Fibroblast of the conjunctiva (primary cell): ENCODE results near the gene RNF223.
"Not testable (repeated sequence)": the region's sequence is repeated elsewhere in the genome, so short reads cannot be mapped to it uniquely, and the experiment has no call there.

Experiments used
- DNase-seq: peaks from one replicate; pipeline ENCODE4 v3.0.0-alpha.2; 2010; ENCODE audit warnings: low read depth

Gene RNF223

DNA sequence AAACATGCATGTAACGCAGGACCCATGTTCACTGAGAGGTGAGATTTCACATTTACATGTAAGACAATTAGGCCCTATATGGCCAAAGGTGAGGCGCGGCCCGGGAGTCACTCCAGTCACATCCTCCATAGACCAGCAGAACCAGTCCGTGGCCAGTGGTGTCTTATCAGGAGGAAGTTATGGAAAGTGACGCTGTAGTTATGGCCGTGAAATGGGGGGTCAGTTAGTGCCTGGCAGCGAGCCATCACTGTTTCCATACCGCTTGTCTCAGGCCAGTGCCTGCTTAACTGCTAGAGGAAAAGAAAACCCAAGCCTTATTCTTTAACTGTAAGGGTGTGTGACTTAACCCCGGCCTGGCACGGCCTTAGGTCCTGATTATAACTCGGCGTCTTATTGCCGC lies 35.6 kb upstream of the RNF223 start:
- no peak for DNase-seq

DNA sequence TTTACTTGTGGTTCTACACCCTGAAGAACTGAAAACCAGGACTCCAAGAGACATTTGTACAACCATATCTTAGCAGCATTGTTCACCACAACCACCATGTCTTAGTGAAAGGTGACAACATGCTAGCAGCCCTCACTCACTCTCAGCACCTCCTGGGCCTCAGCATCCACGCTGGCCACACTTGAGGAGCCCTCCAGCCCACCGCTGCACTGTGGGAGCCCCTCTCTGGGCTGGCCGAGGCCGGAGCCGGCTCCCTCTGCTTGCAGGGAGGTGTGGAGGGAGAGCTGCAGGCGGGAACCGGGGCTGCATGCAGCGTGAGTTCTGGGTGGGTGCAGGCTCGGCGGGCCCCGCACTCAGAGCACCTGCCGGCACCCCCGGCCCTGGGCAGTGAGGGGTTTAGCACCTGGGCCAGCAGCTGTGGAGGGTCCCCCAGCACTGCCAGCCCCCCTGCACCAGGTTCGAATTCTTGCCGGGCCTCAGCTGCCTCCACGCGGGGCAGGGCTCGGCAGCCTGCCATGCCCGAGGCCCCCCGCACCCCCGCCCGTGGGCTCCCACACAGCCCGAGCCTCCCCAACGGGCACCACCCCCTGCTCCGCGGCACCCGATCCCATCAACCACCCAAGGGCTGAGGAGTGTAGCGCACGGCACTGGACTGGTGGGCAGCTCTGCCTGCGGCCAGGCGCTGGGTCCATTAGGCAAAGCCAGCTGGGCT lies 32.6 kb upstream of the RNF223 start:
- DNase-seq = no peak

DNA sequence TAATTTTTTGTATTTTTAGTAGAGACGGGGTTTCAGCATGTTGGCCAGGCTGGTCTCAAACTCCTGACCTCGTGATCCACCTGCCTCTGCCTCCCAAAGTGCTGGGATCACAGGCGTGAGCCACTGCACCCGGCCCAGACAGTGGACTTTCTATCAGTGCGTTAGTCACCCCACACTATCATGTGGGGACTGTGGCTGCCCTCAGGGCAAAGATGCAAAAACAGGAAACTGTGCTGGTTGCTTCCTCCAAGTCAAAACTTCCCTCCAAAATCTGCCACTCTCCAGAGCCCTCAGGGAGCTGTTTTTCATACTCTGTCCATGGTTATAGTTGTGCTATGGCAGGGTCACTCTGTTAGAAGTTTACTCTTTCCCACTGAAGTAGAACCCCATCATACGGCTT lies 30.0 kb upstream of the RNF223 start:
- not testable (repeated sequence) for DNase-seq

- DNase-seq = no peak
Measured at GRCh38 chr1:1101503-1101902, 27.4 kb upstream of the RNF223 start.

GRCh38 chr1:1100296-1100695 lies 26.2 kb upstream of the RNF223 start:
- DNase-seq = no peak

- DNase-seq = no peak
Measured at GRCh38 chr1:1099506-1100183, 25.5 kb upstream of the RNF223 start.

DNA sequence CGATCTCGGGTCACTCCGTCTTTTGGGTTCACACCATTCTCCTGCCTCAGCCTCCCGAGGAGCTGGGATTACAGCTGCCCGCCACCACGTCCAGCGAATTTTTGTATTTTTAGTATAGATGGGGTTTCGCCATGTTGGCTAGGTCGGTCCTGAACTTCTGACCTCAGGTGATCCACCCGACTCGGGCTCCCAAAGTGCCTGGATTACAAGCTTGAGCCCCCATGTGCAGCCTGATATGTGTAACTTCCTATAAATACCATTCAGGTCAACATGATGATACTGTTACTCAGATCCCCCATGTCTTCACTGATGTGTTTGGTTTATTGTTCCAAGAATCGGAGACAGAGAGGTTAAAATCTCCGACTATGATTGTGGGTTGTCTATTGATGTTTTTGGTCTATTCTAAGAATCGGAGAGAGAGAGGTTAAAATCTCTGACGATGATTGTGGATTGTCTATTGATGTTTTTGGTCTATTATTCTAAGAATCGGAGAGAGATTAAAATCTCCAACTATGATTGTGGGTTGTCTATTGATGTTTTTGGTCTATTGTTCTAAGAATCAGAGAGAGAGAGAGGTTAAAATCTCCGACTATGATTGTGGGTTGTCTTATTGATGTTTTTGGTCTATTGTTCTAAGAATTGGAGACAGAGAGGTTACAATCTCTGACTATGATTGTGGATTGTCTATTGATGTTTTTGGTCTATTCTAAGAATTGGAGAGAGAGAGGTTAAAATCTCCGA lies 24.7 kb upstream of the RNF223 start:
- no peak for DNase-seq

DNA sequence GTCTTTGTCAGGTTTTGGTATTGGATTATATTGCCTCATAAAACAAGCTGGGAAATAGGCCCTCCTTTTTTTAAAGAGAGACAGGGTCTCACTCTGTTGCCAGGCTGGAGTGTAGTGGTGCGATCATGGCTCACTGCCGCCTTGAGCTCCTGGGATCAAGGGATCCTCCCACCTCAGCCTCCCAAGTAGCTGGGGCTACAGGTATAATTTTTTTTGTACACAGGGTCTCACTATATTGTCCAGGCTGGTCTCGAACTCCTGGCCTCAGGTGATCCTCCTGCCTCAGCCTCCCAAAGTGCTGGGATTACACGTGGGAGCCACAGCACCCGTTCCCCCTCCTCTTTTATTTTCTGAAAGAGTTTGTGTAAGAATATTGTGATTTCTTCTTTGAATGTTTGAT lies 22.0 kb upstream of the RNF223 start:
- DNase-seq = not testable (repeated sequence)

GRCh38 chr1:1094981-1095380 lies 20.9 kb upstream of the RNF223 start:
- no peak for DNase-seq

DNA sequence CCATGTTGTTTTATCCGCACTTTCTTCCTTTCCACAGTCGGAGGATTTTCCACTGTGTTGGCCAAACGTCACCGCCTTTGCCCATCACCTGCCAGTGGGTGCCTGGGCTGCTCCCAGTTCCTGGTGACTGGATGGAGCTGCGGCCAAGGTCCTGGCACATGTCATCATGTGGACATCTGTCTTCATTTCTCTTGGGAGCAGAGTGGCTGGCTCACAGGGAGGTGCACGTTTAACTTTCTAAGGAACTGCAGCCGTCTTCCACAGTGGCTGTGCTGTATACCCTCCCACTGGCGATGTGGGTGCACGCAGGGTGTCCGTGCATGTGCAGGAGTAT lies 19.5 kb upstream of the RNF223 start:
- DNase-seq = no peak

DNA sequence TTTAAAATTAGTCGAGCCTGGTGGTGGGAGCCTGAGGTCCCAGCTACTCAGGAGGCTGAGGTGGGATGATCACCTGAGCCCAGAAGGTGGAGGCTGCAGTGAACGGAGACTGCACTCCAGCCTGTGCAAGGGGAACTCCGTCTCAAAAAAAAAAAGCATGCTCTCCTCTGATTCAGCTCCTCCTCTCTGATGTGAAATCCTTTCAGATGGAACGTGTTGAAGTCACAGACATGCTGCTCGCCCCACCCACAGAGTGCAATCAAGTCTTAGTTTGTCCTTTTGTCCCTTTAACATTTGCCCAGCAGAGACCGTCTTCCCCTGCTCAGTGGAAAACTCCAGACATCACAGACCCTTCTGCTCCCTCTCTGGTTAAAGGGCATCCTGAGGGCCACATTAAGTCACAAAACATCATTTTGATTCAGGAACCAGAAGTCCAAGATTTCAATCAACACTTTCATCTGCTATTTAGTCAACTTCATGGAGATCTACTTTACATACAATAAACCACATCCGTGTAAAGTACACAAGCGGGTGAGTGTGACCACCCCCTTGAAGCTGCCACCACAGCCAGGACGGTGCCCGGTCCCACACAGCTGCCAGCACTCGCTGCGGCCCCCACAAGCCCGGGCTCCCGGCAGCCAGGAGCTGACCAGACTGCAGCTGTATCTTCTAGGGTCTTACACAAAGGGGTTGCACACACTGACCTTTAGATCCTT lies 18.9 kb upstream of the RNF223 start:
- DNase-seq = no peak

- no peak for DNase-seq
Measured at GRCh38 chr1:1092149-1092855, 18.2 kb upstream of the RNF223 start.

DNA sequence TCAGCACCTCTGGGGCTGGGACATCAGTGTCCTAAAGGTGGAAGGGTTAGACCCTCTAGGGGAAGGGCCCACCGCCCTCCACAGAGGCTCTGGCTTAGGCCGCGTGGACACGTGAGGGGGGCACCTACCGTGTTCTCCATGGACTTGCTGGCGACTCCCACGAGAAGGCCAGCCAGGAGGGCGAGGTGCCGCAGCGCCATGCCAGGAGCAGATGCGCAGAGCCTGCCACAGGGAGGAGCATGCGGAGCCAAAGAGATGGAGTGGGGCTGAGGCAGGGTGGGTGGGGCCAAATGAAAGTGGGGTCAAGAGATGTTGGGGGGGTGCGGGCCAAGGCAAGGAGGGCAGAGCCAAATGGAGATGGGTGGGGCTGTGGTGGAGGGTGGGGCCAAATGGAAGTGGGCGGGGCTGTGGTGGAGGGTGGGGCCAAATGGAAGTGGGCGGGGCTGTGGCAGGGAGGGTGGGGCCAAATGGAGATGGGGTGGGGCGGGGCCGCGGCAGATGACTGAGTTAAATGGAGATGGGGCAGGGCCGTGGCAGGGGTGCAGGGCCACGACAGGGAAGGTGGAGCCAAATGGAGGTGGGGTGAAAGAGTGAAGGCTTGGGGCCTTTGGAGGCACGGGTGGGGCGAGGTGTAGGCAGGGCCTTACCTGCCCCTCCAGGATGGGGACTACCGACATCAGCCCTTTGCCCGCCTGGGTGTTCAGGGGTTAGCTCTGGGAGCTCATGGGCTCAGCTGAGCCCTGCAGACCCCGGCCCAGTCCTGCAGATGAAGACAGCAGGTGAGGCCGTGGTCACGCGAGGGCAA lies 17.4 kb upstream of the RNF223 start:
- DNase-seq = no peak

- DNase-seq = no peak
Measured at GRCh38 chr1:1090424-1091343, 16.6 kb upstream of the RNF223 start.

DNA sequence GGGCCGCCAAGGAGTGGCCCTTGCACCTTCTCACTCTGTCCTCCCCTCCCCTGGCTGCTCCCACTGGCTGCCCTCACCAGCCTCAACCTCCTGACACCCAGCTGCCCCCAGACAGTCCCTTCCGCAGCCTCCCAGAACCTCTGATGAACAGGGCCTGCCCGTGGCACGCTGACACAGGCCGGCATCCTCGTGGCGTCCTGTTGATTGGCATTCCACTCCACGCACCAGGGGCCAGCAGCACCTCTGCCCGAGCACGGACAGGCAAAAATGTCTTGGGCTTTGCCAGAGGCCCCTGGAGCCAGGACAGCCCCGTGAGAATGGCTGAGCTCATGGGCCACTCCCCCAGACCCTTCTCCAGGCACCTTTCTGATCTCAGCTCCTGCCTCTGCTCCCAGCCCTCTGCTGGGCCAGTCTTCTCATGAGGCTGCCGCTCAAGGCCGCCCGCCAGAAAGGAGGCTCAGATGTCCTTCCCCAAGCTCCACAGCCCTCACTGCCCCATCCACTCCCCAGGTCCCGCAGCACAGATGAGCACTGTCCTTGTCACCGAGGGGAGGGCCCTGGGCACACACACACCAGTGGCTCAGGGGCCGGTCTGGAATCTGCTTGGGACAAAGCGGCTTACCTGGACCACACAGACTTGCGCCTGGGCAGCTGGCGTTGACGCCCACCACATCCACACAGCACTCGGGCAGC lies 15.8 kb upstream of the RNF223 start:
- no peak for DNase-seq

DNA sequence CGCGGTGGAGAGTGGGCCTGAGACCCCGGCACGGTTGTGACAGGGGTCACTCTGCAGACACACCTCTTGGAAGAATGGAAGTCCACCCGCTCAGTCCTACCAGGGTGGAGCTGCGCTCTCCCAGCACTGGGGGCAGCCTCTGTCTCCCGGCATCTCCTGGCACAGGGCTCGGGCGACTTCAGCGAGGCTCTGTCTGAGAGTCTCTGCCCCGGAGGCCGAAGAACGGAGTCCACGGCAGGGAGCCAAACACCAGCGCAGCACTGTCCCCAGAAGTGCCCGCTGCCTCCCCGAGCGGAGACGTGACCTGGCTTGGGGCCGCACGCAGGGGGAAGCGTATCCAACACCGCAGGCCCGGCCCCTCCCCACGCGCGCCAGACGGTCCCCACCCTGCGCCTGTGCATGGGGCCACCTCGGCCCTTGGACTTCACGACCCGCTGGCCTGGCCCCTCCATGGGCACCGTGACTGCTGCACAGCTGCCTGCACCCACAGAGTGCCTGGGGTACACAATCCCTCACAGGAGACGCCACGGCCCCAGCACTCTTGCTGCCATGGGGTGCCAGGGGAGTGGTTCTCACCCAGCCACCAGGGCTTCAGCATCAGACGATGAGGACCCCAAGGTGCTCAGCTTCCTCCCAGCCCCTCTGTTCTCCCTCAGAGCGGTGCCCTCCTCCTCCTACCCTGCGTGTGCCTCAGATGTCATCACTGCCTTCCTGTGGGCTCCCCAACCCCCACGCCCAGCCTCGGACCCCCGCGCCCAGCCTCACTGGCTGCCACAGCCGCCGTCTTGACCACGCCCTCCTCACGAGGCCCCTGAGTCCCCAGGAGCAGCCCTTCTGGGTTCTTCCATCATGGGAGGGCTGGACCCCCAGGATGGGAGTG lies 14.9 kb upstream of the RNF223 start:
- no peak for DNase-seq

GRCh38 chr1:1088029-1088800 lies 14.1 kb upstream of the RNF223 start:
- no peak for DNase-seq
